HepG2 (cell line): ENCODE measurements around the gene TST. TPM values are rescaled to one million over a fixed set of nuclear protein-coding genes. Genes with fewer than 3 reads are reported as not detected.

Source experiments
- ADNP ChIP-seq: sonication (generic); formaldehyde crosslinking; IDR thresholded peaks from 2 replicates; pipeline ENCODE4 v1.4.0; 2020; ENCODE audit warnings: missing genetic modification reagents
- ATF2 ChIP-seq: sonication (generic); formaldehyde crosslinking; IDR thresholded peaks from 2 replicates; pipeline ENCODE4 v1.4.0; 2020; ENCODE audit warnings: missing genetic modification reagents
- FOXM1 ChIP-seq: sonication (generic); formaldehyde crosslinking; IDR thresholded peaks from 2 replicates; pipeline ENCODE4 v1.5.0; 2020; ENCODE audit warnings: missing genetic modification reagents
- HES4 ChIP-seq: sonication (generic); formaldehyde crosslinking; IDR thresholded peaks from 2 replicates; pipeline ENCODE4 v1.9.0; 2021; ENCODE audit warnings: mild to moderate bottlenecking, missing genetic modification reagents, borderline replicate concordance
- HOXA7 ChIP-seq: sonication (generic); formaldehyde crosslinking; IDR thresholded peaks from 2 replicates; pipeline ENCODE4 v1.8.1; 2022; ENCODE audit warnings: mild to moderate bottlenecking, missing genetic modification reagents, moderate library complexity
- KIAA2018 ChIP-seq: sonication (generic); formaldehyde crosslinking; IDR thresholded peaks from 2 replicates; pipeline ENCODE4 v1.5.0; 2020; ENCODE audit warnings: mild to moderate bottlenecking, missing genetic modification reagents, borderline replicate concordance
- NONO ChIP-seq, 2 experiments: fragments of 450-650 bp in 1 of 2; sonication (generic) in 1 of 2; formaldehyde crosslinking in 1 of 2; IDR thresholded peaks in 1 of 2; conservative IDR thresholded peaks in 1 of 2; 2 replicates each; pipeline versions ENCODE4 v1.6.1 to v1.8.0; 2017 to 2022; ENCODE audit warnings: mild to moderate bottlenecking in 1 of 2, missing genetic modification reagents in 1 of 2, moderate library complexity in 1 of 2
- NR0B2 ChIP-seq: sonication (generic); formaldehyde crosslinking; IDR thresholded peaks from 2 replicates; pipeline ENCODE4 v1.4.0; 2020; ENCODE audit warnings: mild to moderate bottlenecking, missing genetic modification reagents
- SNAI1 ChIP-seq: sonication (generic); formaldehyde crosslinking; IDR thresholded peaks from 2 replicates; pipeline ENCODE4 v1.5.0; 2020; ENCODE audit warnings: mild to moderate bottlenecking, missing genetic modification reagents, borderline replicate concordance
- TRAFD1 ChIP-seq: sonication (generic); formaldehyde crosslinking; IDR thresholded peaks from 2 replicates; pipeline ENCODE4 v1.5.1; 2020; ENCODE audit warnings: missing genetic modification reagents, mild to moderate bottlenecking, borderline replicate concordance
- ZKSCAN1 ChIP-seq: fragments of 150-350 bp; IDR thresholded peaks from 2 replicates; pipeline ENCODE4 v1.6.1; 2014; ENCODE audit warnings: low read length
- ZKSCAN5 ChIP-seq: sonication (generic); formaldehyde crosslinking; IDR thresholded peaks from 2 replicates; pipeline ENCODE4 v1.5.1; 2020; ENCODE audit warnings: mild to moderate bottlenecking, missing genetic modification reagents
- ZNF576 ChIP-seq: sonication (generic); formaldehyde crosslinking; IDR thresholded peaks from 2 replicates; pipeline ENCODE4 v1.4.0; 2020; ENCODE audit warnings: mild to moderate bottlenecking, missing genetic modification reagents
- polyA plus RNA-seq, 8 experiments: library from polyadenylated mRNA; depleted of rRNA in 3 of 8; stranded (reverse) in 7 of 8; unstranded in 1 of 8; fragments of >200 nt; fragmentation: Illumina TruSeq in 4 of 8; extraction: Trizol in 4 of 8; gene quantifications; 2 replicates each; pipeline versions ENCODE4 v1.2.1 to v1.2.3, GENCODE V29; 2011 to 2016; ENCODE audit warnings: low read depth in 4 of 8, missing spikeins in 1 of 8, mixed read lengths in 1 of 8; ENCODE audit not compliant: insufficient read depth in 1 of 8
- total RNA-seq, 5 experiments: library from RNA; depleted of rRNA; stranded (reverse); fragments of >200 nt; fragmentation: Illumina TruSeq; extraction: Trizol; gene quantifications; 2 replicates each; pipeline ENCODE4 v1.2.3, GENCODE V29; 2016; ENCODE audit warnings: low read depth in 1 of 5

Gene TST
- total and polyA plus RNA-seq, 2 of the 13 experiments (the other 11 are each of a cell fraction or from before 2014, with no cell fraction given) = 44.6 to 63.6 TPM

- no peak for TF ChIP-seq KIAA2018 (CRISPR knock-in tag)
- no peak for TF ChIP-seq ADNP (CRISPR knock-in tag)
- no peak for TF ChIP-seq ATF2 (CRISPR knock-in tag)
- no peak for TF ChIP-seq SNAI1 (CRISPR knock-in tag)
- TF ChIP-seq ZKSCAN1 = no peak
- TF ChIP-seq NR0B2 (CRISPR knock-in tag) = no peak
- no peak for TF ChIP-seq HOXA7 (CRISPR knock-in tag)
- TF ChIP-seq HES4 (CRISPR knock-in tag) = no peak
- no peak for TF ChIP-seq TRAFD1 (CRISPR knock-in tag)
- no peak for TF ChIP-seq ZNF576 (CRISPR knock-in tag)
- no peak for TF ChIP-seq ZKSCAN5 (CRISPR knock-in tag)
- no peak for TF ChIP-seq FOXM1 (CRISPR knock-in tag)
- TF ChIP-seq NONO (IDR thresholded peaks at IDR 0.05) = no peak
- no peak; the same call in 1 of the 2 replicates for TF ChIP-seq NONO (CRISPR knock-in tag; conservative IDR thresholded peaks at IDR 0.05)
Observed at GRCh38 chr22:37018086-37018814, 997 bp downstream of the TST start (continued).
